Retinal pigment epithelial cell (primary cell): ENCODE data around the gene MCFD2.

Experiments used
- DNase-seq: peaks from one replicate; pipeline ENCODE4 v3.0.0-alpha.2; 2010; ENCODE audit warnings: low read depth
- H3K4me3 ChIP-seq: 2 replicates; pipeline ENCODE4 v1.5.1; 2011; ENCODE audit warnings: mild to moderate bottlenecking, low read length, control low read depth, moderate library complexity
- TF ChIP-seq, protein P1 (sequence below): conservative IDR thresholded peaks from 2 replicates; pipeline ENCODE4 v1.5.1; 2011; ENCODE audit warnings: low read depth, low read length, control low read depth, inconsistent platforms

Gene MCFD2

DNA sequence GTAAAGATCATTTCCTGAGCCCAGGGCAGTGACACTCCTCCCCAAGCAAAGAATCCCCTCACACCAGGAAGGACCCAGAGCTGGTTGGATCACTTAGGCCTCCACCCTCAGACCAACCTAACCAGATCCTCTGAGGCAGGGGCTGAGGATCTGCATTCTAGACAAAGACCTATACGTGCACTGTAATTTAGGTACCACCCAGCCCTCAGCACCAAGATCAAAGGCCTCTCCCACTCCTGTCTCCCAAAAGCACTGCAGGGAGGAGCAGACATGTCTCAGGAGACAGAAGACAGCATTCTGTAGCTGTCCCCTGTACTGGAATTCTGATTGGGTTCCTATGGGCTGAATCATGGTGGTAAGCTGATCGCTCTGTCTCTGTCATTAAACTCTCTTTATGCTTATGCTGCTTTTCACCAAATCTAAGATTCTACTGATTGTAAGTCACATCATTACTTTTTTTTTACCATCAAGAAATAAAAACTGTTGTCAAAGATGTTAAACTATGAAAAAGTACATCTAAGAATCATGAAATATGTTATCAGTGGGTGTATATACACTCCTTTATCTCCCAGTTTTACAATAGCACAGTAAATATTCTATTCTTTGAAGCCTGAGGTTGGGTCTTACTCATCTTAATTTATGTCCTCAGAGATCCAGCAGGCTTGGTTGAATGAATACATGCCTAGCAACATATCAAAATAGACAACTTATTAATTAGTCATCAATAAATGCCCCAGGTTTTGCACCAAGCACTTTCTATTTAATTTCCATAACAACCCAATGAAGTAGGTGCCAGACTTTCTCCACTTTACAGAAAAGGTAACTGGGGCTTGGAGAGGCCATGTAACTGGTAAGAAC lies 28.3 kb downstream of the MCFD2 start:
- H3K4me3 ChIP-seq, result no peak overlapping the region
- no peak for DNase-seq
- TF ChIP-seq, protein P1, sequence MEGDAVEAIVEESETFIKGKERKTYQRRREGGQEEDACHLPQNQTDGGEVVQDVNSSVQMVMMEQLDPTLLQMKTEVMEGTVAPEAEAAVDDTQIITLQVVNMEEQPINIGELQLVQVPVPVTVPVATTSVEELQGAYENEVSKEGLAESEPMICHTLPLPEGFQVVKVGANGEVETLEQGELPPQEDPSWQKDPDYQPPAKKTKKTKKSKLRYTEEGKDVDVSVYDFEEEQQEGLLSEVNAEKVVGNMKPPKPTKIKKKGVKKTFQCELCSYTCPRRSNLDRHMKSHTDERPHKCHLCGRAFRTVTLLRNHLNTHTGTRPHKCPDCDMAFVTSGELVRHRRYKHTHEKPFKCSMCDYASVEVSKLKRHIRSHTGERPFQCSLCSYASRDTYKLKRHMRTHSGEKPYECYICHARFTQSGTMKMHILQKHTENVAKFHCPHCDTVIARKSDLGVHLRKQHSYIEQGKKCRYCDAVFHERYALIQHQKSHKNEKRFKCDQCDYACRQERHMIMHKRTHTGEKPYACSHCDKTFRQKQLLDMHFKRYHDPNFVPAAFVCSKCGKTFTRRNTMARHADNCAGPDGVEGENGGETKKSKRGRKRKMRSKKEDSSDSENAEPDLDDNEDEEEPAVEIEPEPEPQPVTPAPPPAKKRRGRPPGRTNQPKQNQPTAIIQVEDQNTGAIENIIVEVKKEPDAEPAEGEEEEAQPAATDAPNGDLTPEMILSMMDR, result no peak

DNA sequence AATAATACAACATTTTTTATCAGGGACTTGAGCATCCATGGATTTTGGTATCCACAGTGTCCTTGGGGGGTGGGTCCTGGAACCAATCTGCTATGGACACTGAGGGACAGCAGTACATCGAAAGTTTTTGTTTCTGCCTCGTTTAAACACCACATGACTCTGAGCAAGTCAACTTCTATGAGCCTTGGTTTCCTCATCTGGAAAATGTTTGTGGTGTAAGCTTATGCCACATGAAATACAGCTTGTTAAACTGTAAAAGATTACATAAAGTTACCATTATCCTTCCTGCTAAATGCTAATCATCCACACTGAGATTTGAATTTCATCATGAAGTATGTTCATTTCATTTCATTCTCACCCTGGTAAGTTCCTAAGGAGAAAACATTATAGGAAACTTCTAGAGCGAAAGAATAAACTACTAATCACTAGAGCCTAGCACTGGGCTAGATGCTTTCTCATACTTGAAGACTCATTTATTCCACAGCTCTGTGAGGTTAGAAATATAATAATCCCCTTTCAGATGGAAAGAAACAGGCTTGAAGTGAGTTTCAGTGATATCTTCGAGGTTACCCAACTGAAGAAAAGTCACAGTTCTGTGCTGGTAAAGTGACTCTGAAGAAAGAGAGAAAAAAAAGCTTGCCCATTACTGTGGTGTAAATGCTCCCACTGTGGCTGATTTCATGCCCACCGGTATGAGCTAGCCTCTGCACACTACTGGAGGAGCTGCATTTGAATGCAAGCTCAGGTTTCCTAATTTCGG lies 29.2 kb downstream of the MCFD2 start:
- no peak for DNase-seq
- no peak overlapping the region for H3K4me3 ChIP-seq
- TF ChIP-seq, protein P1, result no peak

DNA sequence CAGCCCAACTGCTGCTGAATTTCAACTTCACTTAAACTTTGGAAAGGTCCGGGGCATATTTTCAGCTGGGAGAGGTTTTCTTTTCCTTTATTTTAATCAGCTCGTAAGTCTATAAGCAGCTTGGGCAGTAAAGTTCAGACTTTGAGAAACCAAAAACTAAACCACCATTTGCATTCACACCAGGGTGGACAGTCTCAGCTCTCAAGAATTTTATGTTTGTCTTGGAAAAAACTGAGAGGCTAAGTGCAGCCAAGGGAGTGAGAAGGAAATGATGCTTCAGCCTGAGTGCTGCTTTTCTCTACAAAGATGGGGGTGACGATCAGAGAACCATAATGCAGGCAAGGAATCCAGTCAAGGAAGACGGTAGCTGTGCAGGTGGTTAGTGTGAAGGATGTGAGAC lies 30.2 kb downstream of the MCFD2 start:
- H3K4me3 ChIP-seq, result no peak overlapping the region
- no peak for DNase-seq
- TF ChIP-seq, protein P1, result no peak

DNA sequence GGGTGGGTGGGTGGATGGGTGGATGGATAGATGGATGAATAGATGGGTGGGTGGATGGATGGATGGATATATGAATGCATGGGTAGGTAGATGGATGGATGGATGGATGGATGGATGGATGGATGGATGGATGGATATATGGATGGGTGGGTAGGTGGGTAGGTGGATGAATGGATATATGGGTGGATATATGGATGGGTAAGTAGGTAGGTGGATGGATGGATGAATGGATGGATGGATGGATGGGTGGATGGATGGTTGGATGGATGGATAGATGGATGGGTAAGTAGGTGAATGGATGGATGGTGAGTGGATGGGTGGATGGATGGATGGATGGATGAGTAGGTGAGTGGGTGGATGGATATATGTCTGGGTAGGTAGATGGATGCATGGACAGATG lies 36.1 kb downstream of the MCFD2 start:
- no peak for DNase-seq
- no peak overlapping the region for H3K4me3 ChIP-seq
- TF ChIP-seq, protein P1, result no peak

DNA sequence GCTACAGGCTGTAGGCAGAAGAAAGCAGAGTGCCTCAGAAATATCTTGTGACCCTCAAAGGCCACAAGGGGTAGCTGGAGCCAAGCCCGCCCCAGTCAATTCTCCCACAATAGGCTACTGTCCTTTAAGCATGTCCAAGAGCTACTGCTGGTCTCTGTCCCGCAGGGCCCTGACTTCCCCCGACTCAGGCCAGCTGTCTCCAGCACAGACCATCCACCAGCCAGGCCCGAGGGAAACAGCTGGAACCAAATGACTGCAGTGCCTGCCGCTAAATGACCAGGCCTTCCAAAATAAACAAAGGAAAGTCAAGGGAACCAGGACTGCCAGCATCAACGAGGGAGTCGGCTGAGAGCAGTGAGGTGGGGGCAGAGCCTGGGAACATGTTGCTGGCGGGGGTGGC lies 36.7 kb downstream of the MCFD2 start:
- no peak for DNase-seq
- TF ChIP-seq, protein P1, result no peak

DNA sequence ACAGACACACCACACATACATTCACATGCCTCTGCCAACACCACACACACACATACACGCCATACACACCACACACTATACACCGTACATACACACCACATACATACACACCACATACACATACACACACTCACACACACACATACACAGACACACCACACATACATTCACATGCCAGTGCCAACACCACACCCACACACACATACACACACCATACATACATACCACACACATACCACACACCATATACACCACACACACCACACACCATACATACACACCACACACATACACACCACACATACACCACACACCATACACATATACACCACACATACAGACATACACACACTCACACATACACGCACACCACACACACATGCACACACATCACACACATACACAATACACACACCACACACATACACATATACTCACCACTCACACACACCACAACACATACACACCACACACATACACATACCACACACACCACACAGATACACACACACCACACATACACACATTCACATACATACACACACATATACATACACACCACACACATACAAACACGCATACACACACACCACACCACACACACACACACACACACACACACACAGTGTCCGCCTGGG lies 37.2 kb downstream of the MCFD2 start:
- no peak for DNase-seq
- H3K4me3 ChIP-seq, result no peak overlapping the region

More for the DNA sequence above, 36.7 kb downstream of the MCFD2 start:
- no peak overlapping the region for H3K4me3 ChIP-seq

More for the DNA sequence above, 37.2 kb downstream of the MCFD2 start:
- TF ChIP-seq, protein P1, result no peak
